ENCODE results near the gene SFSWAP.
A peak's percentile ranks its signal among the peaks of the same experiment; 100 is the strongest.

The SFSWAP gene

DNA sequence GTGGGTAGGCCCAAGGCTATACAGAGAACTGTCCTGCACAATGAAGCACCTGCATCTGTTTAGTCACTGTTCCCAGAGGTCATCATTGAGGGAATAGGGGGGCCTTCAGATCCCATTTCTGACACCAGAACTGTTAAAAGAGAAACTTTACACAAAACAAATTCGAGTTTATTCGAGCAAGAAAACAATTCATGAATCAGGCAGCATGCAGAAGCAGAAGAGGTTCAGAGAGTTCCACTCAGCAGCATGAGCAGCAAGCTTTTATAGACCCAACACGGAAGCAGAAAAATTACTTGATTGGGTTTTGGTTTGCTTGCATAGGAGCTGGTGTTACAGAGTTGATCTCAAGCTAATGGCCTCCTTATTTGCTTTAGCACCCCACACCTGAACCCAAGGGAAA is 1.7 kb upstream of the SFSWAP start:
- Histone ChIP-seq H3K27ac (ENCODE audit: low read depth, low read length) (no peak overlapping the region), H3K36me3 (ENCODE audit: insufficient read depth, low read length) (peaks cover 9% of the 10 kb centered on the region), H3K9ac (ENCODE audit: low read length) (no peak overlapping the region)

DNA sequence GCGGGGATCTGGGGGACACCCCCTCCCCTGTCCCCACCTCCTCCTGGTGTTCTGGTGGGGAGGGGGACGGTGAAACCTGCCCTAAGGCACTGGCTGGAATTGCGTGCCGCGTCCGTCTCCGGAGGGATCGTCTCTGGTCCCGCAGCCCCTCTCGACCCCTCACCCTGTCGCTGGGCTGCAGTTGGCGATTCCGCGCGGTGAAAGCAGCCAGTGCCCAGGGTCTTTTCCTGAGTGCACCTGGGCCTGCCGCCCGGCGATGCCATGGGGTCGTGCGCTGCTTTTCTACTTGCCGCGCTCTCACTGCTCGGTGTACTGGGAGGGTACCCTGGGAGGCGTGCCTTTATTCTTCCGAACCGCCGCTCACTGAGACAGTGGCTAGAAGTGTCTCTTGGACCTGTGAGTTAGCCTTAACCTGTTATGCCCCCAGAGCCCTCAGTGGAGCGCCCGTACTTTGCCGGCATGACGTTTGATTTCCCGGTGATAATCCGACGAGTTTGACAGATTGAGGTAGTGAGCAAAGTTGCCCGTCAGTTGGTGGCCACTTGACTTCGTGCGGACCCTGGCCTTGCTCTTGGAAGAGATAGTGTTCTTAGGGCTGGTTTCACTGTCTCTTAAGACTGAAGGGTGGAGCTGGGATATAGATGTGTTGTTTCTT is 788 bp downstream of the SFSWAP start:
- peak overlapping the region; percentile 96 for H3K9ac ChIP-seq (ENCODE audit: low read length)
- H3K27ac ChIP-seq (ENCODE audit: low read depth, low read length) = peak overlapping the region; percentile 87
- H3K9me3 ChIP-seq (ENCODE audit: low read length) = no peaks in the 10 kb centered on the region
- peaks cover 31% of the 10 kb centered on the region for H3K36me3 ChIP-seq (ENCODE audit: insufficient read depth, low read length)
- peaks cover 24% of the 10 kb centered on the region for H3K4me1 ChIP-seq (ENCODE audit: insufficient read depth, low read length)
- H3K27me3 ChIP-seq (ENCODE audit: control insufficient read depth in 1 of 2, insufficient read depth in 2 of 2, low read length in 2 of 2) = no peaks in the 10 kb centered on the region
- H3K4me3 ChIP-seq (ENCODE audit: low read depth in 1 of 2, low read length in 2 of 2) = peak overlapping the region; percentile 71 to 98

More for the DNA sequence above, 1.7 kb upstream of the SFSWAP start:
- H3K27me3 ChIP-seq (ENCODE audit: control insufficient read depth in 1 of 2, insufficient read depth in 2 of 2, low read length in 2 of 2) = no peaks in the 10 kb centered on the region
- no peaks in the 10 kb centered on the region for H3K9me3 ChIP-seq (ENCODE audit: low read length)
- H3K4me1 ChIP-seq (ENCODE audit: insufficient read depth, low read length) = peaks cover 24% of the 10 kb centered on the region
- H3K4me3 ChIP-seq (ENCODE audit: low read depth in 1 of 2, low read length in 2 of 2) = peak overlapping the region in 1 of 2 donors; percentile 28

DNA sequence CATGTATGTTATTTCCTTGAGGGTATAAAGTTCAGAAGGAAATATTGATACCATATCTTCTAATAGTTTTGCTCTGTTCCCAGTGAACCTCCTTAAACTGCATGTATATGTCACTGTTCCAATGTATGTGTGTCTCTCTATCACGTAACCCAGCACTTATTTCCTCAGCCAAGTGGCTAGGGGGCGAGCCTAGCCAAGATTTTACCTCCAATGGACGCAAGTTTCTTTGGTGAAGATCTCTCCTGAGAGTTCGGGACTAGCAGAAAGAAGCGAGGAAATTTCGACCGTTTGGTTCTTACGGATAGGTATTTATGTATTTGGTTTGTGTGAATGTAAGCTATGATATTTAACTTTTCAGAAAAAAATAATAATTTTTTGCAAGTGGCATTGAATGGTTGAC is 2.5 kb downstream of the SFSWAP start:
- Histone ChIP-seq H3K27me3 (ENCODE audit: control insufficient read depth in 1 of 2, insufficient read depth in 2 of 2, low read length in 2 of 2) (no peaks in the 10 kb centered on the region), H3K9ac (ENCODE audit: low read length) (no peak overlapping the region), H3K4me1 (ENCODE audit: insufficient read depth, low read length) (peaks cover 24% of the 10 kb centered on the region), H3K27ac (ENCODE audit: low read depth, low read length) (no peak overlapping the region), H3K4me3 (ENCODE audit: low read depth in 1 of 2, low read length in 2 of 2) (no peak overlapping the region), H3K36me3 (ENCODE audit: insufficient read depth, low read length) (peaks cover 44% of the 10 kb centered on the region), H3K9me3 (ENCODE audit: low read length) (no peaks in the 10 kb centered on the region)

GRCh38 chr12:131714759-131715158 is 3.9 kb downstream of the SFSWAP start:
- Histone ChIP-seq H3K27me3 (ENCODE audit: control insufficient read depth in 1 of 2, insufficient read depth in 2 of 2, low read length in 2 of 2) (no peaks in the 10 kb centered on the region), H3K36me3 (ENCODE audit: insufficient read depth, low read length) (peaks cover 58% of the 10 kb centered on the region), H3K27ac (ENCODE audit: low read depth, low read length) (no peak overlapping the region), H3K9ac (ENCODE audit: low read length) (no peak overlapping the region), H3K9me3 (ENCODE audit: low read length) (no peaks in the 10 kb centered on the region), H3K4me3 (ENCODE audit: low read depth in 1 of 2, low read length in 2 of 2) (no peak overlapping the region), H3K4me1 (ENCODE audit: insufficient read depth, low read length) (peaks cover 24% of the 10 kb centered on the region)

DNA sequence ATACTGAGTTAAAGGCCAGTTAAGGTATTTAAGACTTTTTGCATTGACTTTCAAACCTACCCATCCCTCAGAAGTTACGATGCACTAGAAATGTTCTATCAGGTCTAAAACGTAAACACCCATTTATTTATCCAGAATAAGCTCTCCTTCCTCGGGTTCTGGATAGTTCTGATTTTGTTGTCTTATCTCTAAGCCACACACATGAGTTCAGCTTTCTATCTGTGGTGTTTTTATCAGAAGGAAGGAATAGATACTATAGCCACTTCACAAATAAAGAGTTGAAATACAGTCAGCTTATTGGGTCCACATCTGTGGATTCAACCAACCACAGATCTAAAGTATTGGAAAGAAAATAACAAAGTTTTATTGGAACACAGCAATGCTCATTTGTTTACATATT is 5.4 kb downstream of the SFSWAP start:
- Histone ChIP-seq H3K9ac (ENCODE audit: low read length) (no peak overlapping the region), H3K9me3 (ENCODE audit: low read length) (no peaks in the 10 kb centered on the region), H3K4me1 (ENCODE audit: insufficient read depth, low read length) (peaks cover 18% of the 10 kb centered on the region), H3K27me3 (ENCODE audit: control insufficient read depth in 1 of 2, insufficient read depth in 2 of 2, low read length in 2 of 2) (no peaks in the 10 kb centered on the region), H3K36me3 (ENCODE audit: insufficient read depth, low read length) (peaks cover 72% of the 10 kb centered on the region), H3K27ac (ENCODE audit: low read depth, low read length) (no peak overlapping the region), H3K4me3 (ENCODE audit: low read depth in 1 of 2, low read length in 2 of 2) (no peak overlapping the region)

DNA sequence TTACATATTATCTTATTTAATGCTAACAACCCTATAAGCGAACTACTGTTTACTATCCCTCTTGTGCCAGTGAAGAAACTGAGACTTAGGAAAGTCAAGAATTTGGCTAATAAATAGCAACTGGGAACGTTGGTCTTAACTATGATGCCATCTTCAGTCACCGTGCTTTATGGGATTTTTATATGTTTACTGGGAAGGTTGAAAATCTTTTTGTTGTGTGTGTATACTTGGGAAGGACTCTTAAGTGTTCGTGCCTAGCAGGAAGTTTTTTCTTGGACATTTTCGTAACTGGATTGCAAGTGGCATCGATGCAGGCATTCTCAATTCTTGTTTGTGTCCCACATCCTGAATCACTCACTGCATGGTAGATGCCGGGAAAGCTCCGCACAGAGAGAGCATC is 9.4 kb downstream of the SFSWAP start:
- Histone ChIP-seq H3K36me3 (ENCODE audit: insufficient read depth, low read length) (peaks cover 61% of the 10 kb centered on the region), H3K4me3 (ENCODE audit: low read depth in 1 of 2, low read length in 2 of 2) (no peak overlapping the region), H3K9me3 (ENCODE audit: low read length) (no peaks in the 10 kb centered on the region), H3K27ac (ENCODE audit: low read depth, low read length) (no peak overlapping the region), H3K9ac (ENCODE audit: low read length) (no peak overlapping the region), H3K4me1 (ENCODE audit: insufficient read depth, low read length) (no peaks in the 10 kb centered on the region), H3K27me3 (ENCODE audit: control insufficient read depth in 1 of 2, insufficient read depth in 2 of 2, low read length in 2 of 2) (no peaks in the 10 kb centered on the region)

GRCh38 chr12:131720921-131721320 is 10.0 kb downstream of the SFSWAP start:
- H3K4me3 ChIP-seq (ENCODE audit: low read depth in 1 of 2, low read length in 2 of 2) = no peak overlapping the region
- H3K9ac ChIP-seq (ENCODE audit: low read length) = no peak overlapping the region
- H3K27me3 ChIP-seq (ENCODE audit: control insufficient read depth in 1 of 2, insufficient read depth in 2 of 2, low read length in 2 of 2) = no peaks in the 10 kb centered on the region
- no peaks in the 10 kb centered on the region for H3K4me1 ChIP-seq (ENCODE audit: insufficient read depth, low read length)
- no peak overlapping the region for H3K27ac ChIP-seq (ENCODE audit: low read depth, low read length)
- H3K9me3 ChIP-seq (ENCODE audit: low read length) = no peaks in the 10 kb centered on the region
- peaks cover 61% of the 10 kb centered on the region for H3K36me3 ChIP-seq (ENCODE audit: insufficient read depth, low read length)

GRCh38 chr12:131721548-131721947 is 10.7 kb downstream of the SFSWAP start:
- H3K36me3 ChIP-seq (ENCODE audit: insufficient read depth, low read length) = peaks cover 54% of the 10 kb centered on the region
- no peaks in the 10 kb centered on the region for H3K9me3 ChIP-seq (ENCODE audit: low read length)
- no peak overlapping the region for H3K27ac ChIP-seq (ENCODE audit: low read depth, low read length)
- no peak overlapping the region for H3K9ac ChIP-seq (ENCODE audit: low read length)
- no peaks in the 10 kb centered on the region for H3K4me1 ChIP-seq (ENCODE audit: insufficient read depth, low read length)
- H3K27me3 ChIP-seq (ENCODE audit: control insufficient read depth in 1 of 2, insufficient read depth in 2 of 2, low read length in 2 of 2) = no peaks in the 10 kb centered on the region
- H3K4me3 ChIP-seq (ENCODE audit: low read depth in 1 of 2, low read length in 2 of 2) = no peak overlapping the region

GRCh38 chr12:131723532-131723931 is 12.6 kb downstream of the SFSWAP start:
- no peaks in the 10 kb centered on the region for H3K27me3 ChIP-seq (ENCODE audit: control insufficient read depth in 1 of 2, insufficient read depth in 2 of 2, low read length in 2 of 2)
- H3K27ac ChIP-seq (ENCODE audit: low read depth, low read length) = no peak overlapping the region
- peaks cover 56% of the 10 kb centered on the region for H3K36me3 ChIP-seq (ENCODE audit: insufficient read depth, low read length)
- no peaks in the 10 kb centered on the region for H3K4me1 ChIP-seq (ENCODE audit: insufficient read depth, low read length)
- no peak overlapping the region for H3K9ac ChIP-seq (ENCODE audit: low read length)
- no peaks in the 10 kb centered on the region for H3K9me3 ChIP-seq (ENCODE audit: low read length)
- H3K4me3 ChIP-seq (ENCODE audit: low read depth in 1 of 2, low read length in 2 of 2) = no peak overlapping the region

DNA sequence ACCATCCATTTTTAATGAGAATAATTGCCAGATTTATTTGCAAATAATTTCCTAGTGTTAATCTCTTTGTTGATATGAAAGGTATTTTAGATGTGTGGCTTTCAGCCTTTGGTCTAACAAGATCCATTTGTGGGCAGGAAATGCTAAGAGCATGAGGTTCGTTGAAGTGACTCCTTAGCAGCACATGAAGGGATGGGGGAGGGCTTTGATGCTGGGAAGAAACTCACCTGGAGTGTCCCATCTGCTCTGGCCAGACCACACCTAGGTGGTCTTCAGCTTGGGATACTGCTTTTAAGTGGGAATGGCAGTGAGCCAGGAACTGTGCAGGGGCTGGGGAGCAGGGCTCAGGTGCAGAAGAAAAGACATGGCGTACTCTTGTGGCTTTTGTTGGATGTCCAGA is 13.6 kb downstream of the SFSWAP start:
- Histone ChIP-seq H3K4me1 (ENCODE audit: insufficient read depth, low read length) (no peaks in the 10 kb centered on the region), H3K27ac (ENCODE audit: low read depth, low read length) (no peak overlapping the region), H3K4me3 (ENCODE audit: low read depth in 1 of 2, low read length in 2 of 2) (no peak overlapping the region), H3K9me3 (ENCODE audit: low read length) (no peaks in the 10 kb centered on the region), H3K36me3 (ENCODE audit: insufficient read depth, low read length) (peaks cover 56% of the 10 kb centered on the region), H3K27me3 (ENCODE audit: control insufficient read depth in 1 of 2, insufficient read depth in 2 of 2, low read length in 2 of 2) (no peaks in the 10 kb centered on the region), H3K9ac (ENCODE audit: low read length) (no peak overlapping the region)

GRCh38 chr12:131725503-131725902 is 14.6 kb downstream of the SFSWAP start:
- H3K4me1 ChIP-seq (ENCODE audit: insufficient read depth, low read length) = no peaks in the 10 kb centered on the region
- H3K4me3 ChIP-seq (ENCODE audit: low read depth in 1 of 2, low read length in 2 of 2) = no peak overlapping the region
- H3K27ac ChIP-seq (ENCODE audit: low read depth, low read length) = no peak overlapping the region
- H3K27me3 ChIP-seq (ENCODE audit: control insufficient read depth in 1 of 2, insufficient read depth in 2 of 2, low read length in 2 of 2) = no peaks in the 10 kb centered on the region
- H3K9me3 ChIP-seq (ENCODE audit: low read length) = no peaks in the 10 kb centered on the region
- H3K36me3 ChIP-seq (ENCODE audit: insufficient read depth, low read length) = peaks cover 56% of the 10 kb centered on the region
- no peak overlapping the region for H3K9ac ChIP-seq (ENCODE audit: low read length)

DNA sequence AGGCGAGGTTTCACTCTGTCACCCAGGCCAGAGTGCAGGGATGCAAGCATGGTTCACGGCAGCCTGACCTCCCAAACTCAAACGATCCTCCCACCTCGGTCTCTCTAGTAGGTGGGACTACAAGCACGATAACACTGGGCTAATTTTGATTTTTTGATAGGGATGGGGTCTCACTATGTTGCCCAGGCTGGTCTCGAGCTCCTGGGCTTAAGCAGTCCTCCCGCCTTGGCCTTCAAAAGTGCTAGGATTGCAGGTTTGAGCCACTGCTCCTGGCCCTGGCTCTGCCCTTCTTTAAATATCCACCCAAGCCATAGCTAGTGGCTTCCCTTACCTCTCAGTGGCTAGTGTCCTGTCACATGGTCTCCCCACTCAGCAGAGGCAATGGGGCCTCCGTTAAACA is 17.8 kb downstream of the SFSWAP start:
- H3K27me3 ChIP-seq (ENCODE audit: control insufficient read depth in 1 of 2, insufficient read depth in 2 of 2, low read length in 2 of 2) = no peaks in the 10 kb centered on the region
- no peaks in the 10 kb centered on the region for H3K4me1 ChIP-seq (ENCODE audit: insufficient read depth, low read length)
- no peak overlapping the region for H3K4me3 ChIP-seq (ENCODE audit: low read depth in 1 of 2, low read length in 2 of 2)
- H3K36me3 ChIP-seq (ENCODE audit: insufficient read depth, low read length) = peaks cover 73% of the 10 kb centered on the region
- H3K9ac ChIP-seq (ENCODE audit: low read length) = no peak overlapping the region
- H3K27ac ChIP-seq (ENCODE audit: low read depth, low read length) = no peak overlapping the region
- H3K9me3 ChIP-seq (ENCODE audit: low read length) = no peaks in the 10 kb centered on the region
